Hematopoietic multipotent progenitor cell treated with erythropoietin and hydrocortisone succinate and interleukin-3 and kit ligand, for 17 days (in vitro differentiated cells): ENCODE measurements around the gene CFAP74.

Source experiments
- DNase-seq: peaks from one replicate; pipeline ENCODE4 v3.0.0-alpha.2; 2015; ENCODE audit warnings: low spot score

Gene CFAP74

DNA sequence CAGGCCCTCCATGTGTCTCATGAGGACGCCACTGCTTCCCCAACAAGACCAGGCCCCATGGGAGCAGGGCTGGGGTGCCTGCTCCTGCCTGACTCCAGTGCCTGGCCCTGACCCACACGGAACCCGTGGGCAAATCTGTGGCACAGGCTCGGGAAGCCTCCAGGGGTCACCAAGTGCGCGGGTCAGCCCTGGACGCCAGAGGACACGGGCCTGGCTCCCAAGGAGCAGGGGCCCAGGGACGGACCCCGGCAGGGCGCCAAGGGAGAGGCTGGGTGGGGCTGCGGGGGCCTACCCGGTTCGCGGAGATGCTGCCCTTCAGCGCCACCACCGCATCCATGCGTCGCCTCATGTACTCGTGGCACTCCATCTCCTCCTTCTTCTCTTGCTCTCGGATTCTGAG lies 31.9 kb downstream of the CFAP74 start:
- no peak for DNase-seq

DNA sequence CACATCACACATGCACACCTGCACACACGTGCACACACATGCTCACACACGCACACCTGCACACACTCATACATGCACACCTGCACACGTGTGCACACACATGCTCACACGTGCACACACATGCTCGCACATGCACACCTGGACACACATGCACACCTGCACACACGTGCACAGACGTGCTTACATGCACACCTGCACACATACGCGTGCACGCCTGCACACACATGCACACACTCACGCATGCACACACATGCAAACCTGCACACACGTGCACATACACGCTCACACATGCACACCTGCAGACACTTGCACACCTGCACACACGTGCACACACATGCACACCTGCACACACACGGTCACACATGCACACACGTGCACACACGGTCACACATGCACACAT lies 32.6 kb downstream of the CFAP74 start:
- no peak for DNase-seq

DNA sequence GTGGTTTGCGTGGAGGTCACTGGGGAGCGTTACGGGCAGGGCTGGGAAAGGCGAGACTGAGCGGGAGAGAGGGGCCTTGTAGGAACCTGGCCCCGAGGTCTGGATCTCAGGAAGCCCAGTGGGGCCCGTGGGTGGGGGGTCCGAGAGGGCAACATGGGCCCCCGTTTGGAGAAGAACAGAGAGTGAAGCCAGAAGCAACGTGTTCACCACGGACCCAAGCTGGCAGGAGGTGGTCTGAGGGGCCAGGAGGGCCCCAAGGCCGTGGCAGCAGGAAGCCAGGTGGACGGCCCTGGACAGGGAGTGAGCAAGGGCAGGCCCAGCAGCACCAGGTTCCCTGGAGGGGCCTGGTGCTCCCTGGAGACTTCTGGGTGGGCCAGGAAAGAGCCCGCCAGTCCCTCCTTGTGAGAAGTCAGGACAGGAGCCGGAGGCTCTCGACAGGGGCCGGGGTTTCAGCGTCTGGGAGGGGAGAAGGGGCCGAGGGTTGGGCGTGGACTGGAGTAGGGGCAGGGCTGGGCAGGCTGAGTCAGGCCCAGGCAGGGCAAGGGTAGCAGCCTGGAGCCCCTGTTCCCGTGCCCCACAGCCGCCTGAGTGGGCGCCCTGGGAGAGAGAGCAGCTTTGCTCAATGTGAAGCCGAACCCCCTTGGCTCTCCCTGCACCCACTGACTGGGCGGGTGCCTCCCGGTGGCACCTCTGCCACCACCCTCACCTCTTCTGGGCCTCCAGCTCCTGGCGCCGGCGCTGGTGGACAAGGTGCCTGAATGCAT lies 33.5 kb downstream of the CFAP74 start:
- DNase-seq, result no peak

DNA sequence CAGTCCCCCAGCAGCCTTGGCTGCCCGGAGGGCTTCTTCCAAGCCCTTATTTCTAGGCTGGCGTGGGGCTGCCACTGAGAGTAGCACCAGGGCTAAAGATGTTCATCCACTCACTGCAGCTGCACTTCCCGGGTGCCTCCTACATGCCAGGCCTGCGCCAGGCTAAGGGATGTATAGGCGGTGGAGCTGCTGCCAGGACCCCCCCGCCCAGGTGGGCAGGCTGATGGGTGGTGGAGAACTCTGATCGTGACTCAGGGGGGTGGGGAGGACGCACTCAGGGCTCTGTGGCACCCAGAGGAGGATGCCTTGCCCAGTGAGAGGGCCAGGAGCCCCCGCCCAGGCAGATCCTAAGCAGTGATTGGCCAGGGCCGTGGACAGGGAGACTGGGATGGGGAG lies 34.1 kb downstream of the CFAP74 start:
- DNase-seq, result no peak

DNA sequence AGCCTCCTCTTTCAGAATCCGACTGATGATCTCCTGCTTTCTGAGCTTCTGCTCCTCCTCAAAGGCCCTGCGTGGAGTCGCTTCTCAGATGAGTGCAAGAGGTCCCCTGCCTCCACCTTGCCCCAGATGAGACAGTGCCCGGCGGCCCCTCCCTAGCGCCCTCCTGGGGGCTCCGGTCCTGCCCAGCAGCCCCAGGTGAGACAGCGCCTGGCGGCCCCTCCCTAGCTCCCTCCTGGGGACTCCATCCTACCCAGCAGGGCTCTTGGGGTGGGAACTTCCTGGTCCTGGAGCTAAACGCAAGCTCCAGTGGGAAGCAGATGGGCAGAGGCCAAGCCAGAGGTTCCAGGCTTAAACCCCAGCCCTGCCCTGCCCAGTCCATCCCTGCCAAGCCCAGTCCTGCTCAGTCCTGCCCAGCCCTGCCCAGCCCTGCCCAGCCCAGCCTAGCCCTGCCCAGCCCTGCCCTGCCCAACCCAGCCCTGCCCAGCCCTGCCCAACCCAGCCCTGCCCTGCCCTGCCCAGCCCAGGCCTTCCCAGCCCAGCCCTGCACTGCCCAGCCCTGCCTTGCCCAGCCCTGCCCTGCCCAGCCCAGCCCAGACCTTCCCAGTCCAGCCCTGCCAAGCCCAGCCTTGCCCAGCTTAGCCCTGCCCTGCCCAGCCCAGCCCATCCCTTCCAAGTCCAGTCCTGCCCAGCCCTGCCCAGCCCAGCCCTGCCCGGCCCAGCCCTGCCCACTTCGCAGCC lies 34.6 kb downstream of the CFAP74 start:
- DNase-seq, result no peak

DNA sequence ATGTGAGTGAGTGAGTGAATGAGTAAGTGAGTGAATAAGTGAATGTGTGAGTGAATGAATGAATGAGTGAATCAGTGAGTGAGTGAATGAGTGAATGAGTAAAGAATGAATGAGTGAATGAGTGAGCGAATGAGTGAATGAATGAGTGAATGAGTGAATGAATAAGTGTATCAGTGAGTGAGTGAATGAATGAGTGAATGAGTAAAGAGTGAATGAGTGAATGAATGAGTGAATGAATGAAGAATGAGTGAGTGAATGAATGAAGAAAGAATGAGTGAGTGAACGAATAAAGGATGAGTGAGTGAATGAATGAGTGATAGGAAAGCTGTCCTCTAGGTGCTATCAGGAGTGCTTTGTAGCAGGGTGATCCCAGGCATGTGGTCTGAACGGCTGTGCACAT lies 35.7 kb downstream of the CFAP74 start:
- DNase-seq, result no peak

DNA sequence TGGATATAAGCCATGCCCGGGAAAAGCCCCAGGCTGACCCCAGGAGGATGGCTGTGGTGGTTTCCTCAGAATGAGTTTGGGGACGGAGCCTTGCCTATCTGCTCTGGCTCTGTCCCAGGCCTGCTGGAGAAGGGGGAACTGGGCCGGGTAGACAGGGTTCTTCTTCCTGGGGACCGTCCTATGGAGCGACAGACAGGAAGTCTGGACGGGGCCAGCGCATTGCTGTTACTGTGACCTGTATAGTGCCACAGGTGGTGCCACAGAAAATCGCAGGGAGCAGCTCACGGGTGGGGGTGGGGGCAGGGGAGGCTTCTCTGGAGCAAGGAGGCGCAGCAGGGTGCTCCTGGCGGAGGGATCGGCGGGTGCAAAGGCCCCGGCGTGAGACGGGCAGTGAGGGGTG lies 36.4 kb downstream of the CFAP74 start:
- no peak for DNase-seq

DNA sequence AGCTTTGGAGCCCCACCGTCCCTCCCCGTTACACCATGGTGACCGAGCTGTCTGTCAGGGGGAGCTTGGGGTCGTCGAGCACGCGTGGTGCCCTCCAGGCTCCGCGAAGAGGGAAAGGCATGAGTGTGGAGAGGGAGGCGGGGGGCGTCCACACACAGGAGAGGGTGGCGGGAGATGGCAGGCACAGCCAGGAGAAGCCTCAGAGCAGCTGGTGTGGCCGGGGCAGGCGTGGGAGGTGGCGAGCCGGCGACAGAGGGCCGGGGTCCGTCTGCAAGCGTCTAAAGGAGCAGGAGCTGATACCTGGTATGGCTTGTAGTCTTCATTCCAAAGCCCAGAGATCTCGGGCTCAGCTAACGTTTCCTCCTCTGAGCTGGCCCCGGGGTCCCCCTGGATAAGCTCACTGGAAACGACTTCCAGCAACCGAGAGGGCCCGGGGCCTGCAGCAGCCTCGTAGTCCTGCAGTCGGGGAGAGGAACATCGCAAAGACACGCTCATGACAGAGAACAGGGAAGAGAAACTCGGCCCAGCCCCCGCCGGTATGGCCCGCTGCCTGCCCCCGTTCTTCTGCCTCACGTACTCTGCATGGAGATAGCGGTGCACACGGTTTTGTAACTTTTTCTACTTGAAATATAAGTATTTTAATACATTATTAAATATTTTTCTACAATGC lies 37.4 kb downstream of the CFAP74 start:
- DNase-seq, result no peak

DNA sequence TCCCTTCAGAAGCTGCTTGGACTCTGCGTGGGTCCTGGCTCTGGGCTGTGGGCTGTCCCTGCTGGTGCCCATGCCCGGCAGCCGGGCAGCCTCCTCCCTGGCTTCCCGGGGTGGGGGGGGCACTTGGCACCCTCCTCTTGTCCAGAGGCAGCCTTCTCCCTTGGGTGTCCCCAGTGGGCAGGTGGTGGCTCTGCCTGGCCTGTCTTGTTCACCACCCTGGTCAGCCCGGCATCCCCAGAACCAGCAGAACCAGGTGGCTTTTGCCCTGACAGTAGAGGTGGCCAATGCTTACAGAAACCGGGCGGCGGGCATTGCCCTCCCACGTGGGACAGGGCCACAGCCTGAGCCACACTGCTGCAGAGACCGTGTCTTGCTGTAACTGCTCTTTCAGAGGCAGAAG lies 38.0 kb downstream of the CFAP74 start:
- no peak for DNase-seq

DNA sequence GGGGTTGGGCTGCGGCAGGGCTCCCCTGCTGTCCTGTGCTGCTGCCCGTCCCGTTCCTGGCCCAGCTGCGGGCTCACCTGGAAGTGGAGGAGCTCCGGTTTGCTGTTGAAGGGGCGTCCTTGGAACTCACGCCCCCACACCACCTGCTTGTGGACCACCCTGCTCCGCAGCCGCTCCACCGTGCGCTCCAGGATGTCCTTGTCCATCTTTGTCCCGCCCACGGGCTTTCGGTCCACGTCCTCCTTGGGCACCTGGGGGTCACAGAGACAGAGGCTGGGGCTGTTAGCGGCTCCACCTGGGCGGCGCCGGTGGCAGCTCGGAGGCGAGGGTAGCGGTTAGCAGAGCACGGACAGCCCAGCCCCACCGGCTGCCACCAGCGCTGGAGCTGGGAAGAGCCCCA lies 38.8 kb downstream of the CFAP74 start:
- DNase-seq, result no peak

DNA sequence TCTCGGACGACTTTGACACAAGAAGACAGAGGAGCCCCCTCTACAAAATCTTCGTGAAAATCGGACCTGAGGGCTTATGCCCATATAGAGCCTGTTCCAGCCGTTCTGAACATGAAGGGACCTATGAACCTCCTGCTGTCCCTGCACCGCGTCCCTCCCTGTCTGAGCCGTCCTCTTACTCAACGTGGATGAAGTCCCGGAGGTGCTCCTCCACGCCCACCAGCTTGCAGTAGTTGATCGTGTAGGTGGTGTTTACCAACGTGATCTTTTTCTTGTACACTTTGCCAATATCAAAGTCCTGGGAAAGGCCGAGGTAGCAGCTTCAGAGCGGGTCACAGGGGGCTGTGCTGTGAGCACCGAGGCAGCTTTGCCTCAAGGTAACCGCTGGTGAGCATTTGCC lies 40.0 kb downstream of the CFAP74 start:
- no peak for DNase-seq

DNA sequence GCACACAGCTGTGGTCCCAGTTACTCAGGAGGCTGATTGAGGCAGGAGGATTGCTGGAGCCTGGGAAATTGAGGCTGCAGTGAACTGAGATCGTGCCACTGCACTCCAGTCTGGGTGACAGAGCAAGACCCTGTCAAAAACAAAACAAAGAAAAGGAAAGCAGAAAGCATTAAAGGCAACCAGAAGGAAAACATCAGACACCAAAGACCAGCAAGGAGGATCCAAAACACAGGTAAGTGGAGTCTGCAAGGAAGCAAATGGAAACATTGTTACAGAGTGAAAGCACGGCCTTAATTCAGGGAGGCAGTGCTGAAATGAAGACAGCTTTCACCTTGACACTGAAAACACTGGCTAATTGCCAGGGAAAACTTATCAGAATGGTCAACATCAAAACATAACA lies 40.8 kb downstream of the CFAP74 start:
- no peak for DNase-seq

DNA sequence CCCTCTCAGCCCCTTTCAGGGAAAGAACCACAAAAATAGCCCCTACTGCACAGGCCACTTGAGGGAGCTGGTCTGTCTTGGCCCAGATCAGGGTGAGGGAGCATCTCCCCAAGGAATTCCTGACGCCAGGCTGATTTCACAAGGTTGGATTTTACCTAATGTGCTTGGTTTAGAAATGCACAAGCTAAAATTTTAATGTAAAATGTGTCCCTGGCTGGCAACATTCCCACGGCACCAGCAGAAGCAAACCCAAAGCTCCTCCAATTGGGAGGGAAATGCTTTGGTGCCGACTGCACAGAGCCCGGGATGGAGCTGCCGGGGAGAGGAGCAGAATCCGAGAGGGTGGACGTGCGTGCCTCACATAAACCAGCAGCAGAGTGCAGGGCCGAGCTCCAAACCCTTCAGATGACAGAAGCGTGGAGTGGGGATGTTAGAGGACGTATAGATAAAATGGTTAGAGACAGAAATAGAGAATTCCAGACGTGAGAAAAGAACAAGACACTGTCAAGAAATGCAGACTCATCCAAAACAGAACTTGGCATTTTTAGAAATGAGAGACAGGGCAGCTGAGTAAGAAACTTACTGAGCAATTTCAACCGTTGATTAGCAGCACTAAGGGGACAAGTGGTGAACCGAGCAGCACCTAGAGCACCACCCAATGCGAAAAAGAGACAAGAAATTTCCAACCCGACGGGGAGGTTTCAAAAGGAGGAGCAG lies 42.9 kb downstream of the CFAP74 start:
- DNase-seq, result no peak

DNA sequence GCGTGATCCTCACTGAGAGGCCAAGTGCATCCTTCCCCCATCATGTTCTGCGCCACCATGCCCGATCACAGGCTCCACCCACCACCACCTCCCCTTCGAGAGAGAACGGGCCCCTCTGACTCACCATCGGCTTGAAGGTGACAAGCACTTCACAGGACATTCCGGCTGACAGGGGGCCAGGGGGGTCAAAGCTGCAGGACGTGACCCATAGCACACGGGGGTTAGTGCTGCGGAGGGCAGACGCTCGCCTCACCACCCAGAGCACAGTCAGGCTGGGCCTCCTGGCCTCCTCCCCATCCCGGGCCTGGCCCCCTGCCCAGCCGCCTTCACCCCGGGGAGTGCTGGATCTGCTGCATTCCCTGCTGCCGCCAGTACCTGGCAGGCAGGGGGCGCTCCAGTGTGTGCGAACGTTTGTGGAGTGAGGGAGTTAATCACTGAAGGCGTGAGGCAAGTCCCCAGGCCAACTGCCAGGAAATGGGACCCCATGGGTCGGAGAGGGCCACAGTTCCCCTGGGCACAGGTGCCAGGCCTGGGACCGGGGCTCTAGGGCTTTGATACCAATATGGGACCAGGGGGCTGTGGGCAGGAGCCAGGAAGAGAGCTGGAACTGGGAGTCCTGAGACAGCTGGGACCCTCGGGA lies 43.6 kb downstream of the CFAP74 start:
- no peak for DNase-seq

DNA sequence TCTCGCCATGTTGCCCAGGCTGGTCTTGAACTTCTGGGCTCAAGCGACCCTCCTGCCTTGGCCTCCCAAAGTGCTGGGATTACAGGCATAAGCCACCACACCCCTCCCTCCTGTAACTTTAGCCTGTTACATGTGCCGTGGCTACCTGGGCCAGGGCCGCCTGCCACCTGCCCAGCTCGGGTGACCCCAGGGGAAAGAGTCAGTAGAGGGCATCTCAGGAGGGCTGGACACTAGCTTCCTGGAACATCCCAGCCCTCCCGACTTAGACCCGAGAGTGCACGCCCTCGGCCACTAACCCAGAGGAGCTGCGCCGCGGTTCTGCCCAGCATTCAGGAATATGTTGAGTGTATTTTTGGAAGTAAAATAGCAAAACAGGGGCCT lies 44.1 kb downstream of the CFAP74 start:
- no peak for DNase-seq

DNA sequence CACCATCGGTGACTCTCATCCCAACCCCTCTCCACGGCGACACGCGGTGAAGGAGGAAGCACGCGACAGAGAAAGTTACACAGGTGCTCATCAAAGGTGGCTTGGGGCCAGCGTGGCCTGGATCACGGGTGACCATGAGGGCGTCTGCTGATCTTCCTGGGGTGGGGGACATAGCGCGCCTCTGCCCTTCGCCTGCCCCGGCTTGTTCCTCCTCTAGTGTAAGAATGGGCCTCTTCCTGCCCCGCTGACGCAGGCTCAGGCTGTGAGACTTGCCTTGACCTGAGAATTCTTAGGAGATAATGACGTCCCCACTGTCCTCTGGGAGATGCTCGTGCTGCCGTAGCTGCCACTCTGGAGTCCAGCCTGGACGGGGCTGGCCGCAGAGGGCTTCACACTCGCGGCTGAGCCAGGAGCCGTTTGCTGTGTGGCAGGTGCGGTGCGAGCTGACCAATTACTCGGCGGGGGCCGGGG lies 45.5 kb downstream of the CFAP74 start:
- DNase-seq, result no peak

DNA sequence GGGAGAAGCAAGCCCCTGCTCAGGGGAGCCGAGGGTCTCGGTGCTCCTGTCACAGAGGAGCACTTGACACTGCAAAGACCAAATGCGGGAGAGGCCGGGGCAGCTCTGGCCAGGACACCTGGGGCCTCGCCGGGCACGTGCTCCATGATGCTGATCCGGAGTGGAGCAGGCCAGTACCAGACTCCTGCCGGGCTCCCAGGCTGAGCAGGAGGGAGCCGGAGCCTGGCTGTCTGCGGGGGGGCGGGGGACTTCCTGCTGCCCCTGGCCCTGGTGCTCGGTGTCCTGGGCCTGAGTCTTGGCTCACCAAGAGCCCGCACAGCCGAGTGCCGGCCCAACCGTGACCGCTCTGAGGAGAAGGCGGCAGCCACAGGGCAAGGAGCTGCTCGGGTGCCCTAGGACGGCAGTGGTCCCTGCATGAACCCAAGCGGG lies 46.0 kb downstream of the CFAP74 start:
- no peak for DNase-seq

DNA sequence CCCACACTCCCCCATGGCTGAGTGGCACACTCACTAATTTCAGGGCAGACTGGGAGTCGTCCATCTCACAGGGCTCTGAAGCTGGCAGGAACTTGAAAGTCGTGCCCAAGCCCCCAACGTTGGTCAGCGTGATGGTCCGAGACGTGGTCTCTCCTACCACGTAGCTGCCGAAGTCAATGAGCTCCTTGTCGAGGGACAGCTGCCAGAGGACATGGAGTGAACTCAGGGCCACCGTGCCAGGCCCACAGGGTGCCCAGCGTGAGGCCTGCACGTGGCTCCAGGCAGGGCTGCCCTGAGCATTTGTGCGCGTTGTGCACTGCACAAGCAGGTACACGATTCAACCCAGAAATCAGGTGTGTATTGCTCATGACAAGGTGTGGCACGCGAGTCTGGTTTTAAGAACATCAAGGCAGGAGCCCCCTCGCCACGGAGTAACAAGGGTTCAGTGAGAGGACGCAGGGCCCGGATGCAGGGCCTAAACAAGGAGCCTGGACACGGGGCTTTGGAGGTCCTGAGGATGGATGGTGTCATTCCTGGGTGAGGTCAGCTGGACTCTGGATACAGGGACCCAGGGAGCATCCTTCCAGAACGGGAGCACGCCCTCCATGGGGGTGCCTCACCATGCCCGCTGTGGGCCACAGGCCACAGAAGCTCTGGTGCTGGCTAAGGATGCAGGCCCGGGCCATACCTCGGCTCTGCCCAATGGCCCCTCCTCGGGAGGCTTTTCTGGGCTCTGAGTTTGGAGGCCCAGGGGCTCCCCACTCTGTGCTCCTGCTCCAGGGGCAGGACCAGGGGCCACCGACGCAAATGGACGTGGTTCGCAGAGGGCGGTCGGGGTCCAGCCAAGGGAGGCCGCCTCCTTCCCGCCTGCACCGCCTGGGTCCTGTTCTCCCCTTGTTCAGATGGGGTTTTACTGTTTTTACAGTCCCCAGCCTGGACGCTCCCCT lies 46.7 kb downstream of the CFAP74 start:
- DNase-seq, result no peak

DNA sequence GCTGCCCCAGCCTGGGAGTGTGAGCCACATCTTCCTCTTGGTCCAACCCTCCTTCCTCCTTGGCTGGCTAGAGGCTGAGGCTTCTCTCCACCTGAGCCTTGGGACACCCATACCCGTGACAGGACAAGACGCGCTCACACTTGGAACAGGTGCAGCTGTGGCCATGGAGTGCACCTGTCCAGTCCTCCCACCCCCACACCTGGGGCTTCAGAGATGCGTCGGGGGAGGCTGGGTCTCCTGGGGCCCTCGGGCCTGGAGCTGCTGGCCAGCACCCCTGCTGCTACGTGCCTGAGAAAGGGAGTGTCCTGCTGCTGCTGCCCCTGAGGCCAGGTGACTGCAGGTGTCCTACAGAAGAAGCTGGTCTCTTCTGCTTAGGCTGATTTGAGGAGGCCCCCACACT lies 47.5 kb downstream of the CFAP74 start:
- DNase-seq, result no peak

DNA sequence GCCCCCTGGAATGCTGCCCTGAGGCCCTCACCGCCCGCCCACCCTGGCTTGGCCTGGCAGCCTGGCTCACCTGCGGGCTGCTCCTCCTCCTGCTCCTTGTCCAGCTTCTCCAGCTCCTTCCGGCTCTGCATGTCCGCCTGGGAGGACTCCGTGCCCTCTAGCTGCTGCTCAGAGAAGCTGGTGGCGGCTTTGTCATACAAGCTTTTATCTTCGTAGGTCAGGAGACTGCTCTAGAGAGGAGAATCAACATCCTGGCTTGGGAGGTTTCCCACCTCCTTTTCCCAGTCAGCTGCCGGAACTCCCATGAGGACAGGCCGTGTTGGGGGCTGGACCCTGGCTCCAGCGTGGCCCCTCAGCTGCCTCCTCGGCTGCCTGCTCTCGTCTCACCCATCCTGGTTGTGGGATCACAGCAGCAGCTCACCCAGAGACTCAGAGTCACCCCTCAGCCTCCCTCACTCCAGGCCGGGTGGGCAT lies 47.9 kb downstream of the CFAP74 start:
- no peak for DNase-seq
